Stimulated activated CD8-positive, alpha-beta memory T cell treated with anti-CD3 and anti-CD28 coated beads, Interleukin-2, amount 100 ng/mL, for 1 hour (primary cell): Measurements from ENCODE around the gene ORM2.

ENCODE experiments used
- DNase-seq, 2 donors: peaks; one replicate each; pipeline ENCODE4 v3.0.0-alpha.2; 2020; ENCODE audit warnings: low read depth in 2 of 2

ORM2 gene

GRCh38 chr9:114294664-114295063 lies 35.0 kb upstream of the ORM2 start:
- no peak for DNase-seq

- no peak for DNase-seq
These were observed 33.3 kb upstream of the ORM2 start for GRCh38 chr9:114296338-114296737.

- DNase-seq, result no peak
These were observed 30.1 kb upstream of the ORM2 start for GRCh38 chr9:114299286-114300152.

GRCh38 chr9:114300153-114300845 lies 29.4 kb upstream of the ORM2 start:
- DNase-seq, result no peak

GRCh38 chr9:114300846-114301797 lies 28.5 kb upstream of the ORM2 start:
- DNase-seq, result no peak

- DNase-seq, result no peak
These were observed 27.7 kb upstream of the ORM2 start for GRCh38 chr9:114301798-114302565.

GRCh38 chr9:114302727-114303126 lies 26.9 kb upstream of the ORM2 start:
- DNase-seq, result no peak

GRCh38 chr9:114303571-114303970 lies 26.1 kb upstream of the ORM2 start:
- DNase-seq, result no peak

GRCh38 chr9:114303977-114304376 lies 25.7 kb upstream of the ORM2 start:
- DNase-seq, result no peak

GRCh38 chr9:114304416-114305188 lies 25.1 kb upstream of the ORM2 start:
- no peak for DNase-seq

GRCh38 chr9:114307899-114308267 lies 21.8 kb upstream of the ORM2 start:
- DNase-seq, result no peak

- DNase-seq, result no peak
These were observed 21.2 kb upstream of the ORM2 start for GRCh38 chr9:114308361-114308950.

- DNase-seq, result no peak
These were observed 20.6 kb upstream of the ORM2 start for GRCh38 chr9:114309096-114309495.

- no peak for DNase-seq
These were observed 18.9 kb upstream of the ORM2 start for GRCh38 chr9:114310471-114311450.

- DNase-seq, result no peak
These were observed 17.8 kb upstream of the ORM2 start for GRCh38 chr9:114311571-114312512.

GRCh38 chr9:114312513-114312875 lies 17.2 kb upstream of the ORM2 start:
- no peak for DNase-seq

GRCh38 chr9:114313186-114313585 lies 16.5 kb upstream of the ORM2 start:
- DNase-seq, result no peak
